NOMO-1 treated with dmso at 0.1 percent for 144 hours (cell line): ENCODE results near the gene MESP1.

Experiments
- DNase-seq: peaks from one replicate; lab custom pipeline; 2025; ENCODE audit not compliant: unreplicated experiment; lab: John Stamatoyannopoulos, UW

Gene MESP1

GRCh38 chr15:89760303-89761008 lies 9.4 kb upstream of the MESP1 start:
- DNase-seq: peak; percentile 13

- no peak for DNase-seq
Measured at GRCh38 chr15:89759835-89760234, 8.8 kb upstream of the MESP1 start.

GRCh38 chr15:89758981-89759380 lies 7.9 kb upstream of the MESP1 start:
- no peak for DNase-seq

GRCh38 chr15:89758283-89758682 lies 7.2 kb upstream of the MESP1 start:
- no peak for DNase-seq

- no peak for DNase-seq
Measured at GRCh38 chr15:89756897-89757296, 5.8 kb upstream of the MESP1 start.

GRCh38 chr15:89755701-89756100 lies 4.7 kb upstream of the MESP1 start:
- no peak for DNase-seq

GRCh38 chr15:89754361-89755154 lies 3.5 kb upstream of the MESP1 start:
- no peak for DNase-seq

GRCh38 chr15:89753855-89754254 lies 2.8 kb upstream of the MESP1 start:
- DNase-seq: no peak

- no peak for DNase-seq
Measured at GRCh38 chr15:89751748-89752147, 699 bp upstream of the MESP1 start.

- no peak for DNase-seq
Measured at GRCh38 chr15:89749951-89750559, 994 bp downstream of the MESP1 start.

- no peak for DNase-seq
Measured at GRCh38 chr15:89749526-89749925, 1.5 kb downstream of the MESP1 start.

GRCh38 chr15:89749054-89749453 lies 2.0 kb downstream of the MESP1 start:
- no peak for DNase-seq

- DNase-seq: no peak
Measured at GRCh38 chr15:89747708-89748682, 3.1 kb downstream of the MESP1 start.

GRCh38 chr15:89746386-89746780 lies 4.7 kb downstream of the MESP1 start:
- DNase-seq: no peak

- no peak for DNase-seq
Measured at GRCh38 chr15:89745768-89746167, 5.3 kb downstream of the MESP1 start.

- no peak for DNase-seq
Measured at GRCh38 chr15:89745131-89745530, 5.9 kb downstream of the MESP1 start.

GRCh38 chr15:89743594-89743993 lies 7.5 kb downstream of the MESP1 start:
- DNase-seq: no peak

GRCh38 chr15:89743011-89743410 lies 8.0 kb downstream of the MESP1 start:
- DNase-seq: no peak

GRCh38 chr15:89740137-89740536 lies 10.9 kb downstream of the MESP1 start:
- peak; percentile 13 for DNase-seq

- no peak for DNase-seq
Measured at GRCh38 chr15:89735773-89736172, 15.3 kb downstream of the MESP1 start.
